Astrocyte of the spinal cord (primary cell): Measurements from ENCODE around the gene CFAP97.
A peak's percentile ranks its signal among the peaks of the same experiment; 100 is the strongest.

ENCODE experiments used
- DNase-seq: peaks from one replicate; pipeline ENCODE4 v3.0.0; 2011; ENCODE audit warnings: low read depth, low spot score
- H3K4me3 ChIP-seq: 2 replicates; pipeline ENCODE4 v1.5.1; 2011; ENCODE audit warnings: low read depth, mild to moderate bottlenecking, low read length, moderate library complexity
- in situ Hi-C: cut with HindIII; loops from 2 replicates; pipeline ENCODE4 v1.10.0; 2017; ENCODE audit warnings: low sequenced_read_pairs
- TF ChIP-seq, protein P1 (sequence below): IDR thresholded peaks from 2 replicates; pipeline ENCODE4 v1.5.1; 2012; ENCODE audit warnings: low read depth, mild to moderate bottlenecking, low read length, inconsistent platforms

Gene CFAP97

DNA sequence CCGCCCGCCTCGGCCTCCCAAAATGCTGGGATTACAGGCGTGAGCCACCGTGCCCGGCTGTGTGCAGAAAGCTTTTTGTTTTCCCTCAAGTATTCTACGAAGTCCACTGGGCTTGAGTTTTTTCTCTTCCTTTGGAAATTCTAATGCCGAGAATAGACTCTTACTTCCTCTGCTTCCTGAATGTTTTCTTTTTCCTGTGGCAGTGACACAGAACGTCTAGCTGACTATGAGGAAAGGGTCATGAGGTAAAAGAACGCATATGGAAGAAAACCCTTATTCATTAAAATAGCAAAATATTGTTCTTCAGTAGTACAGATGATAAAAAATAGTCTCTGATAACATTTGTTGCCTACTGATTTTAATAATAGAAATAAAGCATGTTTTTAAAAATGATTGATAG lies 65.6 kb downstream of the CFAP97 start:
- DNase-seq, result no peak
- TF ChIP-seq, protein P1, sequence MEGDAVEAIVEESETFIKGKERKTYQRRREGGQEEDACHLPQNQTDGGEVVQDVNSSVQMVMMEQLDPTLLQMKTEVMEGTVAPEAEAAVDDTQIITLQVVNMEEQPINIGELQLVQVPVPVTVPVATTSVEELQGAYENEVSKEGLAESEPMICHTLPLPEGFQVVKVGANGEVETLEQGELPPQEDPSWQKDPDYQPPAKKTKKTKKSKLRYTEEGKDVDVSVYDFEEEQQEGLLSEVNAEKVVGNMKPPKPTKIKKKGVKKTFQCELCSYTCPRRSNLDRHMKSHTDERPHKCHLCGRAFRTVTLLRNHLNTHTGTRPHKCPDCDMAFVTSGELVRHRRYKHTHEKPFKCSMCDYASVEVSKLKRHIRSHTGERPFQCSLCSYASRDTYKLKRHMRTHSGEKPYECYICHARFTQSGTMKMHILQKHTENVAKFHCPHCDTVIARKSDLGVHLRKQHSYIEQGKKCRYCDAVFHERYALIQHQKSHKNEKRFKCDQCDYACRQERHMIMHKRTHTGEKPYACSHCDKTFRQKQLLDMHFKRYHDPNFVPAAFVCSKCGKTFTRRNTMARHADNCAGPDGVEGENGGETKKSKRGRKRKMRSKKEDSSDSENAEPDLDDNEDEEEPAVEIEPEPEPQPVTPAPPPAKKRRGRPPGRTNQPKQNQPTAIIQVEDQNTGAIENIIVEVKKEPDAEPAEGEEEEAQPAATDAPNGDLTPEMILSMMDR, result no peak
- in situ Hi-C loops, result no loop called here
- no peak overlapping the region for H3K4me3 ChIP-seq

DNA sequence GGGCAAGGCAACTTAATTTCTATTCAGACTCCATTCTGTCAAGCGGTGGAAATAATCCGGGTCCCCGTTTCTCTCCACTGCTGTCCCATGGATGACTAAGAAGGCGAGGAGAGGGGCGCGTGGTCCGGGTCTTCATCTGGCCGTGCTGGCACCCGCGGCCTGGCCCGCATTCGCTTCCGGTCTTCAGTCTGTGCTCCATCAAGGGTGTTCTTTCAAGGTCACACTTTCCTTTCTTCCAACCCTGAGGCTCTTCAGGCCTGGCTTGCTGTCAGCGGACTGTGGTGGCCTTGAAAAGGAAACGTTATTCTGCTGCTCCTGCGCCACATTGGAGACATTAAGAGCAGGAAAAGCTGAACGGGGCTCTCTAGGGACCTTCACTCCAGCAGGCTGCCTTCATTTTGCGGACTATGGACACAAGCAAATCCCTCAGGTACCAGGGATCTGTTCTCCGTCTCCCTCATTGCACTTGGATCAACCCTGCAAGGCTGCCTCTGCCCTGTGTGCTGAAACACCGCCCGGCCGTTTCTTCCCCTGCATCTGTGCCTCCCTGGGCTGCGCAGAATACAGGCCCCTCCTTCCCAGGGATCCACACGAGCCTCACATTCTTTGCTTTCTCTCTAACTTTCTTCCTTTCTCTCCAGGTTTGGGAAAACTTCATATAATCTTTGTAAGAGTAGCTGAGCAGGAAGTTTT lies 66.4 kb downstream of the CFAP97 start:
- in situ Hi-C loops, result no loop called here
- no peak for DNase-seq
- TF ChIP-seq, protein P1, result no peak
- no peak overlapping the region for H3K4me3 ChIP-seq

DNA sequence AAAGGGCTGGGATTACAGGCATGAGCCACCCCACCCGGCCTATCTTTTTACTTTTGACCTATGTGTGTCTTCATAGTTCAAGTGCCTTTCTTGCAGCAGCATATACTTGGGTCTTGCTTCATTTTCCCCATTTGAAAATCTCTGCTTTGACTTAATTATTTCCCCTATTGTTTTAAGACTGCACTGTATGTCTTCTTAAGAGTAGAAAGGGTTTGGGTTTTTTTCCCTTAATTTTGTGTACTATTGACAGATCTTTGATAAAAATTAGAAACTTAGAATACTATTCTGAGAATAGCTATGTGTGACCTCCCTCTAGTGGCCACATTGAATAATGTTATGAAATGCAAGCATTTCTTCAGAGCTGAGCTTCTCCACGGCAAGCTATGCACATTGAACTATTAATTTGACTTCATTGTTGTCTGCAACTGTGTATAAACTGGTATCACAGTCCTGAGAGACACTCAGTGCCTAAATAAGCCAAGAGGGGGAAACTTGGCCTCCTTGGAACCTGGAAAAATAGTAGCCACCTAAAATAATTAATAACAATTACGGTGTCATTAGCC lies 69.4 kb downstream of the CFAP97 start:
- in situ Hi-C loops, result no loop called here
- peak; percentile 63 for DNase-seq
- H3K4me3 ChIP-seq, result no peak overlapping the region
- TF ChIP-seq, protein P1, result peak; percentile 55

DNA sequence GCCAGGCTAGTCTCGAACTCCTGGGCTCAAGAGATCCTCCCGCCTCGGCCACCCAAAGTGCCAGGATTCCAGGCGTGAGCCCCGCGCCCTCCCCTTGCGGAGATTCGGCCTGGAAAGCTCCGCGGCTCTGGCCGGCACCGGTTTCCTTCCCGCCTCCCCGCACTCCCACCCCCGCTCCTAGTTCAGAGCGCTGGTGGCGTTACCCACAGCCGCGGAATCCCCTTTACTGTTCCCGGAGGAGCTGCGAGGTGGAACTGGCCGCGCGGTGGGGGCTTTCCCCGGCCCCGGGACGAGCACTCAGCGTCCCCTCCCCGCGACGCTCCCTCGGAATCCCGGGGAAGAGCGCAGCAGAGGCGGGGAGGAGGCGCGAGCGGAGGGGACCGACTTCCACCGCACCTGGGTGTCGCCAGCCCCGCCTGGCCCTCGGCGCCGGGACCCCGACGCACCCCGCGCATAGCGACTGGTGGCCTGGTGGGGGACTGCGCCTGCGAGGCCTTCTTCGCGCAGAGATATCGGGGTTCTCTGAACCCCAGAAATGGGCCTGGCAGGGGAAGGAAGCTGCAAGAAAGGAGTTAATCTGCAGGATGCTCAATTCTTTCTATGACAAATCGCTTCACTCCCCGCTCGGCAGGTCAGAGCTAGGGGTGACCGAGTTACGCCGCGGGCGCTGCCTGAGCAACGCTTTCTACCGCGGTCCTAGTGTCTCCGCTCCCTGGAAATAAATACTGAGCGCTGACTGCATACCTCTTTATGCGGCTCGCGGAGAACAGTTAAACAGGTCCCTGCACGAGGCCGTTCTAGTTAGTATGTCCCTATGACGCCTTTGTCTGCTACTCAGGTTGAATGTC lies 75.3 kb downstream of the CFAP97 start:
- DNase-seq, result no peak
- TF ChIP-seq, protein P1, result no peak
- peak overlapping the region; percentile 45 for H3K4me3 ChIP-seq
- in situ Hi-C loops, result no loop called here

DNA sequence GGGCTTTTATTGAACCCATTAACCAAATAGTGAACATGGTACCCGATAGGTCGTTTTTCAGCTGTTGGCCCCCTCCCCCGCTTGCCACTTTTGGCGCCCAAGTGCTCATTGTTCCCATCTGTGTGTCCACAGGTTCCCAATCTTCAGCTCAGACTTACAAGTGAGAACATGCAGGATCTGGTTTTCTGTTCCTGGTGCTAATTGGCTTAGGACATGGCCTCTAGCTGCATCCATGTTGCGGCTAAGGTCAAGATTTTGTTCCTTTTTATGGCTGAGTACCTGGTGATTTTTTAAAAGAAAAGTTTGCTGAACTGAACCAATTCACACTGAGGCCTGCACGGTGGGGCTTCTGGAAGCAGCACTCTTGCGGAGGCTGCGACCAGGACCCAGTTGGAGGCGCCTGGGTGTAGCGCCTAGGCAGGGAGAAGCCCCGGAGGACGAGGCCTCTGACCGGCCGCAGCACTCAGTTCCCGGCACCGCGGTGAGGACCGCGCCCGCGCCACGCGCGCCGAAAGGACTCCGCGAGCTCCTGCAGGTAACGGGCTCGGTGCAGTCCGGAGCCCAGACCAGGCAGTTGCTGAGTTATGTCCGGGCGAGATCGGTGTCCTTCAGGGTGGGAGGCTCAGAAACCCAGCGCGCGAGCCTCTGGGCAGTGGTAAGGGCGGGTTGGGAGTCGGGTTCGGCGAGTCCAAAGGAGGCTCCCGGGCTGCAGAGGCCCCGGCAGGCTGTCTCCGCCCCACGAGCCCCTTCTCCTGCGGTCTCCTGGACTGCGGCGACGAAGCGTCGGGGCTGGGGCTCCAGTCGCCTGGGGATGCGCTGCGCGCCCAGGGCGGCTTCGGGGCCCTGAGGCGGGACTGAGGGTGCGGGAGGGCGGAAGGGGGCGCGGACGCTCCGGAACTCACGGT lies 76.5 kb downstream of the CFAP97 start:
- in situ Hi-C loops, result no loop called here
- DNase-seq, result no peak

More for the DNA sequence above, 76.5 kb downstream of the CFAP97 start:
- peak overlapping the region; percentile 45 for H3K4me3 ChIP-seq
- TF ChIP-seq, protein P1, result no peak
